ENCODE results near the gene KIAA0232. TPM values are rescaled to one million over a fixed set of nuclear protein-coding genes. Genes with fewer than 3 reads are reported as not detected.

The KIAA0232 gene
- total and polyA plus RNA-seq, 2 of the 8 experiments (the other 6 are each of a cell fraction or from before 2014, with no cell fraction given), result 5.6 to 23.3 TPM

DNA sequence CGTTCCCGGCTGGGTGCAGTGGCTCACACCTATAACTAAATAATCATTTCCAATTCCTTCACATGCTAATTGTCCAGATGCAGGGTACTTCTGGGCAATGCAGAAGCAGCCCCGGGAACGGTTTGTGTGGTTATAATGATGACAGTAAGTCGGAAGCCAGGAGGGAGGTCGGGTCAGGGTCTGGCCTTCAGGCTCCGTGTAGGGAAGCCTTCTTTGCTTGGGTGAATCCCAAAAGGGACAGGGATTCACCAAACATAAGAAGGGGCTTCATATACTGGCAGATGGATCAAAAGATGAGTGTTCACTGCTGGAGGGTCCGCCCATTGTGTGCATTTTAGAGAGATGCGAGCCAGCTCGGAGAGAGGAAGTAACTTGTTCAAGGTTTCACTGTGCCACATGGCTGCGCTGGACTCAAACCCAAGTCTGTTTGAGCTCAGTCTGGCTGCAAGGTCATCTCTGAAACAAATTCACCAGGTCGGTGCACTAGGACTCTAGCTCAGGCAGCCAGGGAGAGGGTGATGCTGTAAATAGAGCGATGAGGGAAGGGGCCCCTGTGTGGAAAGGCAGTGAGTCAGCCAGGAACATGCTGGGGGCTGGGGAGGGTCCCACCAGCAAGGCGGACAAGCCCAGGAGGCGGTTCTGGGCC lies 4.8 kb upstream of the KIAA0232 start:
- no peak overlapping the region for H3K18ac ChIP-seq (ENCODE audit: extremely low read depth, low read length)
- H3K4me3 ChIP-seq (ENCODE audit: extremely low read depth in 1 of 4, insufficient read depth in 2 of 4, low read depth in 3 of 4, low read length in 4 of 4), result no peak overlapping the region
- H3K9ac ChIP-seq (replicated peaks in 1 of 4; ENCODE audit: extremely low read depth in 1 of 4, low read depth in 3 of 4, low read length in 3 of 4), result no peak overlapping the region
- H3K79me2 ChIP-seq (ENCODE audit: control insufficient read depth in 1 of 2, insufficient read depth in 2 of 2, low read length in 2 of 2), result no peaks in the 10 kb centered on the region
- H3K4me2 ChIP-seq (ENCODE audit: insufficient read depth in 1 of 2, low read depth in 2 of 2, low read length in 2 of 2), result no peak overlapping the region
- no peak overlapping the region for H2BK12ac ChIP-seq (ENCODE audit: low read depth, low read length)
- no peak overlapping the region for H2AK5ac ChIP-seq (ENCODE audit: low read depth, low read length)
- H3K23me2 ChIP-seq (ENCODE audit: low read depth, low read length), result no peaks in the 10 kb centered on the region; the same call in 1 of the 2 replicates
- H2BK15ac ChIP-seq (ENCODE audit: low read length), result no peak overlapping the region
- no peak overlapping the region for H3K23ac ChIP-seq (ENCODE audit: insufficient read length)
- DNase-seq (ENCODE audit: low read depth in 1 of 2, low spot score in 2 of 2) (no peak), FAIRE-seq (no peak)
- no peaks in the 10 kb centered on the region for H3K9me3 ChIP-seq (ENCODE audit: insufficient read depth in 2 of 2, low read depth in 1 of 2, low read length in 1 of 2)
- H4K20me1 ChIP-seq (replicated peaks in 1 of 2; ENCODE audit: control insufficient read depth in 1 of 2, insufficient read depth in 2 of 2, low read length in 2 of 2), result no peaks in the 10 kb centered on the region
- no peak overlapping the region for H3K56ac ChIP-seq (replicated peaks; ENCODE audit: insufficient read length, low read depth, low read length)
- no peak overlapping the region for H4K5ac ChIP-seq (ENCODE audit: insufficient read length, low read depth, low read length)
- H2BK20ac ChIP-seq (ENCODE audit: low read length), result no peak overlapping the region
- no peak overlapping the region for H2BK5ac ChIP-seq (ENCODE audit: low read depth, low read length)
- H3K36me3 ChIP-seq (ENCODE audit: control insufficient read depth in 2 of 4, insufficient read depth in 4 of 4, low read length in 3 of 4), result no peaks in the 10 kb centered on the region
- peak overlapping the region; percentile 62; the same call in 1 of the 2 replicates for H2AFZ ChIP-seq (ENCODE audit: low read length)
- no peaks in the 10 kb centered on the region for H3K79me1 ChIP-seq (ENCODE audit: low read depth, low read length)
- H4K8ac ChIP-seq (ENCODE audit: extremely low read depth, insufficient read depth, low read length), result no peak overlapping the region
- H3K14ac ChIP-seq (ENCODE audit: insufficient read length), result no peak overlapping the region
- CTCF ChIA-PET (ENCODE audit: partially characterized antibody), result interaction anchor here (0.6 to 4.9 kb wide), 5 partner anchors 57 to 310 kb away, joined by 3 to 38 read pairs (median 5); no protein-coding TSS in a partner anchor
- TF ChIP-seq CTCF (IDR thresholded peaks at IDR 0.05; ENCODE audit: control extremely low read depth in 1 of 3, insufficient read depth in 1 of 3, low read depth in 1 of 3, low read length in 3 of 3), result peak in 1 of 3 experiments; percentile 5; a peak in 1 of 4 replicates
- peak in 1 of 2 experiments; percentile 23; a peak in 1 of 4 replicates for TF ChIP-seq RAD21 (IDR thresholded peaks at IDR 0.05 in 1 of 2, conservative IDR thresholded peaks at IDR 0.05 in 1 of 2; ENCODE audit: low read depth in 2 of 2, low read length in 2 of 2)
- no peak for TF ChIP-seq KDM4A (IDR thresholded peaks at IDR 0.05; ENCODE audit: low read depth, low read length, severe bottlenecking)
- H2BK120ac ChIP-seq (replicated peaks; ENCODE audit: low read depth, low read length), result no peak overlapping the region
- WGBS, 2 experiments (ENCODE audit: extremely low coverage in 1 of 2, insufficient coverage in 1 of 2, insufficient read length in 1 of 2, insufficient replicate concordance in 2 of 2, low coverage in 1 of 2, low lambda C conversion rate in 2 of 2, missing lambda C conversion rate in 1 of 2), result 87% methylated on average over 15 of the region's 15 CpGs; no CpG with 5 or more reads in 1 of the 2 experiments
- no peak overlapping the region for H3K4ac ChIP-seq (replicated peaks; ENCODE audit: insufficient read length, low read depth, low read length)
- H3K27ac ChIP-seq (ENCODE audit: low read depth, low read length), result no peak overlapping the region
- H3K4me1 ChIP-seq (replicated peaks in 1 of 4; ENCODE audit: control insufficient read depth in 3 of 4, insufficient read depth in 4 of 4, low read length in 3 of 4), result peaks cover 2 to 18% (median 7%) of the 10 kb centered on the region in 4 experiments; a peak in 6 of 7 replicates
- POLR2A ChIA-PET (ENCODE audit: partially characterized antibody), result no interaction called here
- peaks cover 0 to 9% (median 0%) of the 10 kb centered on the region in 4 experiments; a peak in 2 of 7 replicates for H3K27me3 ChIP-seq (replicated peaks in 1 of 4; ENCODE audit: control insufficient read depth in 3 of 4, extremely low read depth in 1 of 4, insufficient read depth in 3 of 4, low read length in 3 of 4)
- H4K91ac ChIP-seq (replicated peaks; ENCODE audit: insufficient read length, low read length), result no peak overlapping the region

All from H1 (cell line).